ENCODE measurements around the gene FRY. TPM values are rescaled to one million over a fixed set of nuclear protein-coding genes. Genes with fewer than 3 reads are reported as not detected.

FRY gene
- total and polyA plus RNA-seq, 10 of the 15 experiments (the other 5 are each of a cell fraction or from before 2014, with no cell fraction given), result 0.18 to 1.4 (median 0.30) TPM

DNA sequence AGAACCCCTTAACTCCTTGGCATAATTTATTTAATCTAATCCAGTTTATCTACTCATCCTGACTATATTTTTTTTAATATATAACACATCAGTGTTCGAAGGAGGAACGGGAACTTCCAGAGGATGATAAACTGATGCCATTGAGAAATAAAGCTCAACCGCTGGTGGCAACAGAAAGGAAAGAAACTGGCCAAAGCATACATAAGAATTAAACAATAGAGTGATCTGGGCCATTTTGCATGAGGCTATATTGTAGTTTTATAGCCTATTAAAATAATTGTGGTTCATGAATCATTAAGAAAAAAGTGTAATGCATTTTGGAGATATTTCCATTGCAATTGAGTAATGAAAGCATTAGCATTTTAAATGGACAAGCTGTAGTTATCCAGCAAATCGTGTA is 94.2 kb downstream of the FRY start:
- no peak for FAIRE-seq

GRCh38 chr13:32126278-32126677 is 94.7 kb downstream of the FRY start:
- in situ Hi-C loops (cut with MboI), result no loop called here
- Histone ChIP-seq H3K36me3 (ENCODE audit: control insufficient read depth in 2 of 2, insufficient read depth in 2 of 2, low read length in 1 of 2) (no peaks in the 10 kb centered on the region), H3K4me3 (no peak overlapping the region), H3K9ac (ENCODE audit: control insufficient read depth, insufficient read depth, low read length) (no peak overlapping the region), H3K27ac (ENCODE audit: control insufficient read depth, insufficient read depth) (no peak overlapping the region), H4K20me1 (ENCODE audit: control insufficient read depth, insufficient read depth) (no peaks in the 10 kb centered on the region), H3K27me3 (replicated peaks in 1 of 2; ENCODE audit: control insufficient read depth in 2 of 2, insufficient read depth in 2 of 2, low read length in 1 of 2) (no peaks in the 10 kb centered on the region), H2AFZ (ENCODE audit: control insufficient read depth, low read depth, low read length) (no peak overlapping the region), H3K9me3 (replicated peaks; ENCODE audit: control insufficient read depth, insufficient read depth, low read length) (no peaks in the 10 kb centered on the region), H3K79me2 (ENCODE audit: control insufficient read depth, insufficient read depth, low read length) (no peaks in the 10 kb centered on the region), H3K4me2 (ENCODE audit: control insufficient read depth, insufficient read depth) (no peak overlapping the region), H3K4me1 (ENCODE audit: control insufficient read depth, insufficient read depth, low read length) (no peaks in the 10 kb centered on the region)
- POLR2A ChIA-PET, result no interaction called here
- 24% methylated on average over 3 of the region's 3 CpGs for WGBS (ENCODE audit: insufficient coverage, insufficient replicate concordance, low lambda C conversion rate, missing lambda C conversion rate)
- RAD21 ChIA-PET (ENCODE audit: unreplicated experiment), result no interaction called here
- BruUV-seq (replicated peaks), result no TSS peak
- no peak for ATAC-seq
- SMC1A ChIA-PET (ENCODE audit: uncharacterized antibody, unreplicated experiment), result no interaction called here
- no peak for DNase-seq (ENCODE audit: low read depth, low spot score)
- no peak for TF ChIP-seq REST (IDR thresholded peaks at IDR 0.05; ENCODE audit: low read depth, low read length)
- TF ChIP-seq ATF2 (IDR thresholded peaks at IDR 0.05; ENCODE audit: low read length), result no peak
- TF ChIP-seq, protein P1, sequence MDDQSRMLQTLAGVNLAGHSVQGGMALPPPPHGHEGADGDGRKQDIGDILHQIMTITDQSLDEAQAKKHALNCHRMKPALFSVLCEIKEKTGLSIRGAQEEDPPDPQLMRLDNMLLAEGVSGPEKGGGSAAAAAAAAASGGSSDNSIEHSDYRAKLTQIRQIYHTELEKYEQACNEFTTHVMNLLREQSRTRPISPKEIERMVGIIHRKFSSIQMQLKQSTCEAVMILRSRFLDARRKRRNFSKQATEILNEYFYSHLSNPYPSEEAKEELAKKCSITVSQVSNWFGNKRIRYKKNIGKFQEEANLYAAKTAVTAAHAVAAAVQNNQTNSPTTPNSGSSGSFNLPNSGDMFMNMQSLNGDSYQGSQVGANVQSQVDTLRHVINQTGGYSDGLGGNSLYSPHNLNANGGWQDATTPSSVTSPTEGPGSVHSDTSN (IDR thresholded peaks at IDR 0.05; ENCODE audit: insufficient replicate concordance, low read depth, low read length), result no peak
- intact Hi-C loops (cut with micrococcal nuclease; ENCODE audit: unreplicated experiment), result no loop called here
- CTCF ChIA-PET, result interaction anchor here (1.0 kb wide), 1 partner anchor 174 kb away, joined by 3 read pairs; no protein-coding TSS in a partner anchor
- no peak for FAIRE-seq

More for the DNA sequence above, 94.2 kb downstream of the FRY start:
- no peaks in the 10 kb centered on the region for H4K20me1 ChIP-seq (ENCODE audit: control insufficient read depth, insufficient read depth)
- no peak overlapping the region for H3K9ac ChIP-seq (ENCODE audit: control insufficient read depth, insufficient read depth, low read length)
- ChIA-PET CTCF (interaction anchor here (1.0 kb wide), 1 partner anchor 175 kb away, joined by 3 read pairs; no protein-coding TSS in a partner anchor), POLR2A (no interaction called here), RAD21 (ENCODE audit: unreplicated experiment) (no interaction called here), SMC1A (ENCODE audit: uncharacterized antibody, unreplicated experiment) (no interaction called here)
- no peaks in the 10 kb centered on the region for H3K27me3 ChIP-seq (replicated peaks in 1 of 2; ENCODE audit: control insufficient read depth in 2 of 2, insufficient read depth in 2 of 2, low read length in 1 of 2)
- no peaks in the 10 kb centered on the region for H3K9me3 ChIP-seq (replicated peaks; ENCODE audit: control insufficient read depth, insufficient read depth, low read length)
- 37% methylated on average over 4 of the region's 4 CpGs for WGBS (ENCODE audit: insufficient coverage, insufficient replicate concordance, low lambda C conversion rate, missing lambda C conversion rate)
- H3K36me3 ChIP-seq (ENCODE audit: control insufficient read depth in 2 of 2, insufficient read depth in 2 of 2, low read length in 1 of 2), result no peaks in the 10 kb centered on the region
- no peaks in the 10 kb centered on the region for H3K4me1 ChIP-seq (ENCODE audit: control insufficient read depth, insufficient read depth, low read length)
- no peaks in the 10 kb centered on the region for H3K79me2 ChIP-seq (ENCODE audit: control insufficient read depth, insufficient read depth, low read length)
- H3K27ac ChIP-seq (ENCODE audit: control insufficient read depth, insufficient read depth), result no peak overlapping the region
- DNase-seq (ENCODE audit: low read depth, low spot score) (no peak), ATAC-seq (no peak)
- intact Hi-C loops (cut with micrococcal nuclease; ENCODE audit: unreplicated experiment), result no loop called here
- no TSS peak for BruUV-seq (replicated peaks)
- H2AFZ ChIP-seq (ENCODE audit: control insufficient read depth, low read depth, low read length), result no peak overlapping the region
- H3K4me3 ChIP-seq, result no peak overlapping the region
- in situ Hi-C loops (cut with MboI), result no loop called here
- TF ChIP-seq TARDBP (IDR thresholded peaks at IDR 0.05; ENCODE audit: borderline replicate concordance) (no peak), SMARCA5 (IDR thresholded peaks at IDR 0.05) (no peak)
- H3K4me2 ChIP-seq (ENCODE audit: control insufficient read depth, insufficient read depth), result no peak overlapping the region
